ENCODE data around the gene GPR161. TPM values are rescaled to one million over a fixed set of nuclear protein-coding genes. Genes with fewer than 3 reads are reported as not detected.

Gene GPR161
- total and polyA plus RNA-seq, 10 of the 15 experiments (the other 5 are each of a cell fraction or from before 2014, with no cell fraction given): 0.07 to 0.49 (median 0.34) TPM; not detected in 2

DNA sequence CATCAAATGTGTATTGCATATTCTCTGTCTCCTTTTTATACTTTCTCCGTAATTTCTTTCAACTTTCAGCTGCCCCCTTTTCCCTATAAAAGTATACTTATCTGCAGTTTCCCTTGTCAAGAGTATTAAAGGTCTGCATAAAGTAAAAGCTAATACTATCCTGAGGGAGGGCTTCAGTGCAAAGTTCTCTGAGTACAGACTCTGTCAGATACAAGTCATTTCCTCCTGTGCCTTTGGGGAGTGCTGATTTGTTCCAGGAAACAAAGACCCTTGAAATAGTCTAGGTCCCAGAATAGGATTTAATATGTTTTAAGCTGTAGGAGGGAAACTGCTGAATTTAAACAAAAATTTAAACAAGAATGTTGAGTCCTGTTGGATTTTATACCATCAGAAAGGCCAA lies 11.7 kb downstream of the GPR161 start:
- Histone ChIP-seq H3K9me3 (replicated peaks; ENCODE audit: control insufficient read depth, insufficient read depth, low read length) (no peaks in the 10 kb centered on the region), H3K27ac (ENCODE audit: control insufficient read depth, insufficient read depth) (no peak overlapping the region), H3K4me1 (ENCODE audit: control insufficient read depth, insufficient read depth, low read length) (no peaks in the 10 kb centered on the region), H3K27me3 (replicated peaks in 1 of 2; ENCODE audit: control insufficient read depth in 2 of 2, insufficient read depth in 2 of 2, low read length in 1 of 2) (peaks cover 0 to 2% of the 10 kb centered on the region in 2 experiments; a peak in 3 of 4 replicates), H3K79me2 (ENCODE audit: control insufficient read depth, insufficient read depth, low read length) (no peaks in the 10 kb centered on the region), H2AFZ (ENCODE audit: control insufficient read depth, low read depth, low read length) (no peak overlapping the region), H3K4me2 (ENCODE audit: control insufficient read depth, insufficient read depth) (no peak overlapping the region), H3K4me3 (no peak overlapping the region), H3K36me3 (ENCODE audit: control insufficient read depth in 2 of 2, insufficient read depth in 2 of 2, low read length in 1 of 2) (no peaks in the 10 kb centered on the region), H4K20me1 (ENCODE audit: control insufficient read depth, insufficient read depth) (no peaks in the 10 kb centered on the region), H3K9ac (ENCODE audit: control insufficient read depth, insufficient read depth, low read length) (no peak overlapping the region)
- intact Hi-C loops (cut with micrococcal nuclease; ENCODE audit: unreplicated experiment): no loop called here
- ChIA-PET POLR2A (no interaction called here), CTCF (interaction anchor here (1.1 to 1.6 kb wide), 3 partner anchors 20 to 63 kb away, joined by 3 to 9 read pairs (median 6); no protein-coding TSS in a partner anchor), SMC1A (ENCODE audit: uncharacterized antibody, unreplicated experiment) (no interaction called here), RAD21 (ENCODE audit: unreplicated experiment) (no interaction called here)
- in situ Hi-C loops (cut with MboI): no loop called here
- DNase-seq (ENCODE audit: low read depth, low spot score): no peak
- WGBS (ENCODE audit: insufficient coverage, insufficient replicate concordance, low lambda C conversion rate, missing lambda C conversion rate): 79% methylated on average over 1 of the region's 1 CpG
- BruUV-seq (replicated peaks): no TSS peak
- TF ChIP-seq LARP7 (IDR thresholded peaks at IDR 0.05) (no peak), KAT2A (conservative IDR thresholded peaks at IDR 0.05; ENCODE audit: control insufficient read depth, low read depth, low read length) (no peak), BACH1 (IDR thresholded peaks at IDR 0.05; ENCODE audit: borderline replicate concordance) (no peak), NFXL1 (IDR thresholded peaks at IDR 0.05; ENCODE audit: borderline replicate concordance) (no peak), KDM1A (IDR thresholded peaks at IDR 0.05; ENCODE audit: borderline replicate concordance) (no peak), CREB1 (IDR thresholded peaks at IDR 0.05; ENCODE audit: low read depth) (no peak), SP1 (IDR thresholded peaks at IDR 0.05; ENCODE audit: low read depth, low read length) (no peak), SIX5 (IDR thresholded peaks at IDR 0.05; ENCODE audit: low read depth, low read length, severe bottlenecking) (no peak), HCFC1 (IDR thresholded peaks at IDR 0.05; ENCODE audit: low read length) (no peak)
- TF ChIP-seq, protein P1, sequence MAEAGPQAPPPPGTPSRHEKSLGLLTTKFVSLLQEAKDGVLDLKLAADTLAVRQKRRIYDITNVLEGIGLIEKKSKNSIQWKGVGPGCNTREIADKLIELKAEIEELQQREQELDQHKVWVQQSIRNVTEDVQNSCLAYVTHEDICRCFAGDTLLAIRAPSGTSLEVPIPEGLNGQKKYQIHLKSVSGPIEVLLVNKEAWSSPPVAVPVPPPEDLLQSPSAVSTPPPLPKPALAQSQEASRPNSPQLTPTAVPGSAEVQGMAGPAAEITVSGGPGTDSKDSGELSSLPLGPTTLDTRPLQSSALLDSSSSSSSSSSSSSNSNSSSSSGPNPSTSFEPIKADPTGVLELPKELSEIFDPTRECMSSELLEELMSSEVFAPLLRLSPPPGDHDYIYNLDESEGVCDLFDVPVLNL (IDR thresholded peaks at IDR 0.05; ENCODE audit: low read depth, low read length): no peak
- TF ChIP-seq, protein P2, sequence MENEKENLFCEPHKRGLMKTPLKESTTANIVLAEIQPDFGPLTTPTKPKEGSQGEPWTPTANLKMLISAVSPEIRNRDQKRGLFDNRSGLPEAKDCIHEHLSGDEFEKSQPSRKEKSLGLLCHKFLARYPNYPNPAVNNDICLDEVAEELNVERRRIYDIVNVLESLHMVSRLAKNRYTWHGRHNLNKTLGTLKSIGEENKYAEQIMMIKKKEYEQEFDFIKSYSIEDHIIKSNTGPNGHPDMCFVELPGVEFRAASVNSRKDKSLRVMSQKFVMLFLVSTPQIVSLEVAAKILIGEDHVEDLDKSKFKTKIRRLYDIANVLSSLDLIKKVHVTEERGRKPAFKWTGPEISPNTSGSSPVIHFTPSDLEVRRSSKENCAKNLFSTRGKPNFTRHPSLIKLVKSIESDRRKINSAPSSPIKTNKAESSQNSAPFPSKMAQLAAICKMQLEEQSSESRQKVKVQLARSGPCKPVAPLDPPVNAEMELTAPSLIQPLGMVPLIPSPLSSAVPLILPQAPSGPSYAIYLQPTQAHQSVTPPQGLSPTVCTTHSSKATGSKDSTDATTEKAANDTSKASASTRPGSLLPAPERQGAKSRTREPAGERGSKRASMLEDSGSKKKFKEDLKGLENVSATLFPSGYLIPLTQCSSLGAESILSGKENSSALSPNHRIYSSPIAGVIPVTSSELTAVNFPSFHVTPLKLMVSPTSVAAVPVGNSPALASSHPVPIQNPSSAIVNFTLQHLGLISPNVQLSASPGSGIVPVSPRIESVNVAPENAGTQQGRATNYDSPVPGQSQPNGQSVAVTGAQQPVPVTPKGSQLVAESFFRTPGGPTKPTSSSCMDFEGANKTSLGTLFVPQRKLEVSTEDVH (IDR thresholded peaks at IDR 0.05; ENCODE audit: low read depth, partially characterized antibody): no peak
- TF ChIP-seq, protein P3, sequence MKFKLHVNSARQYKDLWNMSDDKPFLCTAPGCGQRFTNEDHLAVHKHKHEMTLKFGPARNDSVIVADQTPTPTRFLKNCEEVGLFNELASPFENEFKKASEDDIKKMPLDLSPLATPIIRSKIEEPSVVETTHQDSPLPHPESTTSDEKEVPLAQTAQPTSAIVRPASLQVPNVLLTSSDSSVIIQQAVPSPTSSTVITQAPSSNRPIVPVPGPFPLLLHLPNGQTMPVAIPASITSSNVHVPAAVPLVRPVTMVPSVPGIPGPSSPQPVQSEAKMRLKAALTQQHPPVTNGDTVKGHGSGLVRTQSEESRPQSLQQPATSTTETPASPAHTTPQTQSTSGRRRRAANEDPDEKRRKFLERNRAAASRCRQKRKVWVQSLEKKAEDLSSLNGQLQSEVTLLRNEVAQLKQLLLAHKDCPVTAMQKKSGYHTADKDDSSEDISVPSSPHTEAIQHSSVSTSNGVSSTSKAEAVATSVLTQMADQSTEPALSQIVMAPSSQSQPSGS (IDR thresholded peaks at IDR 0.05; ENCODE audit: low read length): no peak
- TF ChIP-seq, protein P4, sequence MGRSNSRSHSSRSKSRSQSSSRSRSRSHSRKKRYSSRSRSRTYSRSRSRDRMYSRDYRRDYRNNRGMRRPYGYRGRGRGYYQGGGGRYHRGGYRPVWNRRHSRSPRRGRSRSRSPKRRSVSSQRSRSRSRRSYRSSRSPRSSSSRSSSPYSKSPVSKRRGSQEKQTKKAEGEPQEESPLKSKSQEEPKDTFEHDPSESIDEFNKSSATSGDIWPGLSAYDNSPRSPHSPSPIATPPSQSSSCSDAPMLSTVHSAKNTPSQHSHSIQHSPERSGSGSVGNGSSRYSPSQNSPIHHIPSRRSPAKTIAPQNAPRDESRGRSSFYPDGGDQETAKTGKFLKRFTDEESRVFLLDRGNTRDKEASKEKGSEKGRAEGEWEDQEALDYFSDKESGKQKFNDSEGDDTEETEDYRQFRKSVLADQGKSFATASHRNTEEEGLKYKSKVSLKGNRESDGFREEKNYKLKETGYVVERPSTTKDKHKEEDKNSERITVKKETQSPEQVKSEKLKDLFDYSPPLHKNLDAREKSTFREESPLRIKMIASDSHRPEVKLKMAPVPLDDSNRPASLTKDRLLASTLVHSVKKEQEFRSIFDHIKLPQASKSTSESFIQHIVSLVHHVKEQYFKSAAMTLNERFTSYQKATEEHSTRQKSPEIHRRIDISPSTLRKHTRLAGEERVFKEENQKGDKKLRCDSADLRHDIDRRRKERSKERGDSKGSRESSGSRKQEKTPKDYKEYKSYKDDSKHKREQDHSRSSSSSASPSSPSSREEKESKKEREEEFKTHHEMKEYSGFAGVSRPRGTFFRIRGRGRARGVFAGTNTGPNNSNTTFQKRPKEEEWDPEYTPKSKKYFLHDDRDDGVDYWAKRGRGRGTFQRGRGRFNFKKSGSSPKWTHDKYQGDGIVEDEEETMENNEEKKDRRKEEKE (IDR thresholded peaks at IDR 0.05): no peak
- no peak for ATAC-seq
- no peak for FAIRE-seq
